Right lobe of liver (tissue), 4 donors: ENCODE results near the gene MCC.

ENCODE experiments used
- CTCF ChIP-seq, 4 donors: fragments of 200-600 bp in 3 of 4; fragments of 450-650 bp in 1 of 4; IDR thresholded peaks; one replicate each; pipeline versions ENCODE4 v1.5.1 to v1.8.0; 2016 to 2022; ENCODE audit warnings: antibody characterized with exemption in 4 of 4, mild to moderate bottlenecking in 2 of 4
- POLR2A ChIP-seq: fragments of 450-650 bp; IDR thresholded peaks from one replicate; pipeline ENCODE4 v1.6.1; 2017; ENCODE audit warnings: antibody characterized with exemption, mild to moderate bottlenecking
- donor health status: DM: no; HTN: no; CAD: no.
- donor health status: DM: no; HTN: no; CAD: no.
- donor health status: DM: no; HTN: yes; CAD: no.

- TF ChIP-seq CTCF (IDR thresholded peaks at IDR 0.05) = no peak
- no peak for TF ChIP-seq POLR2A
These were observed 84.0 kb downstream of the MCC start for GRCh38 chr5:113404269-113404668.
